OCI-LY3 (cell line): ENCODE measurements around the gene RELB.

Experiments used
- H2AFZ ChIP-seq: fragments of 200-600, 300-600 bp; shearing (Covaris generic); 2 replicates; pipeline ENCODE4 v1.6.0; 2014; ENCODE audit warnings: antibody characterized with exemption, low read depth, low read length
- H3K27ac ChIP-seq: fragments of 200-600, 300-600 bp; sonication (generic); 2 replicates; pipeline ENCODE4 v1.5.1; 2014; ENCODE audit warnings: mild to moderate bottlenecking, low read length, moderate library complexity, mixed read lengths
- H3K27me3 ChIP-seq: fragments of 200-600, 300-600 bp; sonication (generic); 2 replicates; pipeline ENCODE4 v1.6.1; 2014; ENCODE audit warnings: low read depth, low read length, mixed read lengths
- H3K36me3 ChIP-seq: fragments of 200-600, 300-600 bp; sonication (generic); replicated peaks from 2 replicates; pipeline ENCODE3; 2014; ENCODE audit warnings: low read depth, low read length, mixed read lengths
- H3K4me1 ChIP-seq: fragments of 300-600, 200-600 bp; sonication (generic); 2 replicates; pipeline ENCODE4 v1.6.1; 2014; ENCODE audit warnings: low read length, mixed read lengths
- H3K4me2 ChIP-seq: fragments of 200-600, 300-600 bp; sonication (generic); 2 replicates; pipeline ENCODE4 v1.6.1; 2014; ENCODE audit warnings: low read length, mixed read lengths
- H3K4me3 ChIP-seq: fragments of 300-600, 200-600 bp; sonication (generic); 2 replicates; pipeline ENCODE4 v1.5.1; 2014; ENCODE audit warnings: antibody characterized with exemption, mild to moderate bottlenecking, low read length, moderate library complexity
- H3K79me2 ChIP-seq: fragments of 300-600, 200-600 bp; shearing (Covaris generic); 2 replicates; pipeline ENCODE4 v1.6.1; 2014; ENCODE audit warnings: mild to moderate bottlenecking, low read length, mixed read lengths
- H3K9ac ChIP-seq: fragments of 300-600, 200-600 bp; shearing (Covaris generic); 2 replicates; pipeline ENCODE4 v1.6.0; 2014; ENCODE audit warnings: mild to moderate bottlenecking, low read length, moderate library complexity
- H3K9me3 ChIP-seq: fragments of 200-600, 300-600 bp; shearing (Covaris generic); 2 replicates; pipeline ENCODE4 v1.6.1; 2014; ENCODE audit warnings: low read length, mixed read lengths; ENCODE audit not compliant: insufficient read depth
- H4K20me1 ChIP-seq: fragments of 200-600, 300-600 bp; sonication (generic); 2 replicates; pipeline ENCODE4 v1.6.1; 2016; ENCODE audit warnings: low read length, mixed read lengths; ENCODE audit not compliant: insufficient read depth
- EZH2phosphoT487 ChIP-seq: fragments of 200-600 bp; shearing (Covaris generic); IDR thresholded peaks from 2 replicates; pipeline ENCODE4 v1.6.1; 2018; ENCODE audit warnings: antibody characterized with exemption, mixed run types, low read depth
- TF ChIP-seq, protein P1 (sequence below): fragments of 200-600, 300-600 bp; sonication (generic); IDR thresholded peaks from 2 replicates; pipeline ENCODE4 v1.5.1; 2014; ENCODE audit warnings: antibody characterized with exemption, low read length, low read depth

RELB gene

DNA sequence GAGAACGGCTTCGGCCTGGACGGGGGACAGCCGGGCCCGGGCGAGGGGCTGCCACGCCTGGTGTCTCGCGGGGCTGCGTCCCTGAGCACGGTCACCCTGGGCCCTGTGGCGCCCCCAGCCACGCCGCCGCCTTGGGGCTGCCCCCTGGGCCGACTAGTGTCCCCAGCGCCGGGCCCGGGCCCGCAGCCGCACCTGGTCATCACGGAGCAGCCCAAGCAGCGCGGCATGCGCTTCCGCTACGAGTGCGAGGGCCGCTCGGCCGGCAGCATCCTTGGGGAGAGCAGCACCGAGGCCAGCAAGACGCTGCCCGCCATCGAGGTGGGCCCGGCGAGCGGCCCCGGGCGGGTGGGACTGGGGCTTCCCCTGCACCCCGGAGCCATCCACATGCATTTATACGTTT lies 10.7 kb downstream of the RELB start:
- Histone ChIP-seq H3K4me3 (no peak overlapping the region), H3K36me3 (peaks cover 43% of the 10 kb centered on the region), H3K9me3 (no peaks in the 10 kb centered on the region), H4K20me1 (peaks cover 4% of the 10 kb centered on the region; the same call in 1 of the 2 replicates), H2AFZ (no peak overlapping the region), H3K4me2 (no peak overlapping the region), H3K9ac (no peak overlapping the region), H3K4me1 (peaks cover 23% of the 10 kb centered on the region), H3K27me3 (no peaks in the 10 kb centered on the region), H3K79me2 (peaks cover 17% of the 10 kb centered on the region), H3K27ac (no peak overlapping the region)
- TF ChIP-seq, protein P1, sequence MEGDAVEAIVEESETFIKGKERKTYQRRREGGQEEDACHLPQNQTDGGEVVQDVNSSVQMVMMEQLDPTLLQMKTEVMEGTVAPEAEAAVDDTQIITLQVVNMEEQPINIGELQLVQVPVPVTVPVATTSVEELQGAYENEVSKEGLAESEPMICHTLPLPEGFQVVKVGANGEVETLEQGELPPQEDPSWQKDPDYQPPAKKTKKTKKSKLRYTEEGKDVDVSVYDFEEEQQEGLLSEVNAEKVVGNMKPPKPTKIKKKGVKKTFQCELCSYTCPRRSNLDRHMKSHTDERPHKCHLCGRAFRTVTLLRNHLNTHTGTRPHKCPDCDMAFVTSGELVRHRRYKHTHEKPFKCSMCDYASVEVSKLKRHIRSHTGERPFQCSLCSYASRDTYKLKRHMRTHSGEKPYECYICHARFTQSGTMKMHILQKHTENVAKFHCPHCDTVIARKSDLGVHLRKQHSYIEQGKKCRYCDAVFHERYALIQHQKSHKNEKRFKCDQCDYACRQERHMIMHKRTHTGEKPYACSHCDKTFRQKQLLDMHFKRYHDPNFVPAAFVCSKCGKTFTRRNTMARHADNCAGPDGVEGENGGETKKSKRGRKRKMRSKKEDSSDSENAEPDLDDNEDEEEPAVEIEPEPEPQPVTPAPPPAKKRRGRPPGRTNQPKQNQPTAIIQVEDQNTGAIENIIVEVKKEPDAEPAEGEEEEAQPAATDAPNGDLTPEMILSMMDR: no peak
- no peak for TF ChIP-seq EZH2phosphoT487

DNA sequence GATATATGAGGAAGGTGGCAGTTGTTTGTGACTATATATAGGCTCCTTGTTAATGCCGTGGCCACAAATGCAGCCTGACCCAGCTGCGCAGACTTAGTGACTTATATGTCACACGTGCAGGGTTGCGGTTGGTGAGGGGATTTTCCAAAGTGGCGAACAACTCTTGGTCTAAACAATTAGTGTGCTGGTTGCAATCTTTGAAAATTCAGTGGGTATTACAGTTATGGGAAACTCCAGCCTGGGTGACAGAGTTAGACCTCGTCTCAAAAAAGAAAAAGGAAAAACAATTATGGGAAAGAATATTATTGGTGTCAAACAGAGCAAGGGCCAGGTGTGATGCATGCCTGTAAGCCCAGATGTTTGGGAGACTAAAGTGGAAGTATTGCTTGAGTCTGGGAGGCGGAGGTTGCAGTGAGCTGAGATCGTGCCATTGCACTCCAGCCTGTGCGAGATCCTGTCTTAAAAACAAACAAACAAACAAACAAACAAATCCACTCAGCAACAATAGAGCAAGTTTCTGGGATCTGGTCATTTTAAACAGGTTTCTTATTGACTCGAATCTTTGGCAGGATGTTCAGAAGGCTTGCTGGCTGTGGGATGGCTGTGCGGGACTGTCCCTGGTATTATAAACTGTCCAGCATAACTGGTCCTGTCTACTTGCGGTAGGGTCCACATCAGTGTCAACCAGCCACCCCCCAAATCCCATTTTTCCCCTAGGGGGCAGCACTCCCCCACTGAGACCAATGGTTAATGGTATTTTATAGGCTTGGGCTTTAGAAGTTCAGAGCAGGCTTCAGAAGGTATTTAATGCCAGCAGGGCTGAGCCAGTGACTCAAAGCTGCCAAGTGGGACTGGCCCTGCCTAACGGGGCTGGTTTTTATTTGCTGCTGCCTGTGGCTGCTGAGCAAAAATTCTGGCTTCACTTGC lies 15.4 kb downstream of the RELB start:
- Histone ChIP-seq H4K20me1 (no peaks in the 10 kb centered on the region), H3K27ac (peak overlapping the region; percentile 93), H3K36me3 (peaks cover 35% of the 10 kb centered on the region), H3K79me2 (peaks cover 15% of the 10 kb centered on the region; the same call in 1 of the 2 replicates), H3K4me2 (peak overlapping the region; percentile 86), H3K9ac (peak overlapping the region; percentile 59), H3K4me3 (peak overlapping the region; percentile 63), H3K27me3 (no peaks in the 10 kb centered on the region), H3K9me3 (no peaks in the 10 kb centered on the region), H3K4me1 (peaks cover 29% of the 10 kb centered on the region), H2AFZ (no peak overlapping the region)
- TF ChIP-seq, protein P1: peak; percentile 92
- TF ChIP-seq EZH2phosphoT487: no peak

DNA sequence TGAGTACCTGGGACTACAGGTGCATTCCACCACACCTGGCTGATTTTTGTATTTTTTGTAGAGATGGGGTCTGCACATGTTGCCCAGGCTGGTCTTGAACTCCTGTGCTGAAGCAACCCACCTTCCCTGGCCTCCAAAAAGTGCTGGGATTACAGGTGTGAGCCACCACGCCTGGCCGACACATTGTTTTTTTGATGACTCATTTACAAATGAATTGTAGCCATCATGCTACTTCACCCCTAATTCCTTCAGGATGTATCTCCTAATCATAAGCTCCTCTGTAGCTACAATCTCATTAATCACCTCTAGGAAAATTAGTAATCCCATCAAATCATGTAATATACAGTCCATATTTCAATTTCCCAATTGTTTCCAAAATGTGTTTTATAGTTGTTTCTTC lies 17.9 kb downstream of the RELB start:
- H3K4me2 ChIP-seq: no peak overlapping the region
- no peak overlapping the region for H3K4me3 ChIP-seq
- H4K20me1 ChIP-seq: no peaks in the 10 kb centered on the region
- TF ChIP-seq EZH2phosphoT487: no peak
- TF ChIP-seq, protein P1: no peak
- H3K27ac ChIP-seq: no peak overlapping the region
- H3K4me1 ChIP-seq: peaks cover 29% of the 10 kb centered on the region
- no peak overlapping the region for H3K9ac ChIP-seq
- H3K36me3 ChIP-seq: peaks cover 33% of the 10 kb centered on the region
- H3K9me3 ChIP-seq: no peaks in the 10 kb centered on the region
- no peak overlapping the region for H2AFZ ChIP-seq
- no peaks in the 10 kb centered on the region for H3K27me3 ChIP-seq
- H3K79me2 ChIP-seq: peaks cover 15% of the 10 kb centered on the region; the same call in 1 of the 2 replicates

DNA sequence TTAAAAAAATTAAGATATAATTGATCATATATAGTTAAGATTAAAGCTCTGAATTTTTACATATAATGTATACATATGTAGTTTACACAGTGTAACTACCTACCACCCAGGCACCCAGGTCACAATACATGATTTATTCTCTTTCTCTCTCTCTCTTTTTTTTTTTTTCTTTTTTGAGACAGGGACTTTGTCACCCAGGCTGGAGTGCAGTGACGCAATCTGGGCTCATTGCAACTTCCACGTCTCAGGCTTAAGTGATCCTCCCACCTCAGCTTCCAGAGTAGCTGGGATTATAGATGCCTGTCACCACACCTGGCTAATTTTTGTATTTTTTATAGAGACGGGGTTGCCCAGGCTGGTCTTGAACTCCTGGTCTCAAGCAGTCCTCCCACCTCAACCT lies 18.8 kb downstream of the RELB start:
- Histone ChIP-seq H3K4me1 (peaks cover 29% of the 10 kb centered on the region), H3K4me2 (no peak overlapping the region), H3K36me3 (peaks cover 28% of the 10 kb centered on the region), H4K20me1 (no peaks in the 10 kb centered on the region), H3K79me2 (peaks cover 14% of the 10 kb centered on the region; the same call in 1 of the 2 replicates), H3K27me3 (no peaks in the 10 kb centered on the region), H3K9me3 (no peaks in the 10 kb centered on the region), H3K9ac (no peak overlapping the region), H3K27ac (no peak overlapping the region), H3K4me3 (no peak overlapping the region), H2AFZ (no peak overlapping the region)
- TF ChIP-seq EZH2phosphoT487: no peak
- TF ChIP-seq, protein P1: no peak
